Ovary (tissue), 3 donors: ENCODE measurements around the gene CKAP5.

Source experiments
- CTCF ChIP-seq, 3 donors: fragments of 450-650 bp in 2 of 3; fragments of 200-600 bp in 1 of 3; IDR thresholded peaks; one replicate each; pipeline versions ENCODE4 v1.5.1 to v1.8.0; 2016 to 2022; ENCODE audit warnings: antibody characterized with exemption in 3 of 3, mild to moderate bottlenecking in 1 of 3
- EP300 ChIP-seq: sonication (generic); formaldehyde crosslinking; IDR thresholded peaks from one replicate; pipeline ENCODE4 v1.6.1; 2017; ENCODE audit warnings: antibody characterized with exemption
- POLR2A ChIP-seq: fragments of 450-650 bp; IDR thresholded peaks from one replicate; pipeline ENCODE4 v1.6.1; 2017; ENCODE audit warnings: antibody characterized with exemption, mild to moderate bottlenecking, moderate library complexity
- donor health status: DM: no; HTN: no; CAD: no.

DNA sequence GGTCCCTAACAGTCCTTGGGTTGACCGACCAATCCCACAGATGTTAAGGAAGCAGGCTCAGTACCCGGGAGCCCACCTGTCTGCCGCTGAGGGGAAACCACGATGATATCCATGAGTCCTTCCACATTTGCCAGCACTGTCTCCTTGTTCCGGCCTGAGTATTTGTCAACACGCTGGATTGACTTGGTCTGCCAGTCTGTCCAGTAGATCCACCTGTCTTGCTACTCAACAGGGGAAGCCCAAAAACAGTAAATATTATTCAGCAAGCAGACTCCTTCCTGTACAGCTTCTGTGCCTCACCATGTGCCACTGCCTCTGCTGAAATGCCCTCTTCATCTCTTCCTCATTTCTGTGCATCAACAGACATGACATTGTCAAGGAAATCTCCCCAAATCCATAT lies 22.8 kb upstream of the CKAP5 start:
- no peak for TF ChIP-seq CTCF (IDR thresholded peaks at IDR 0.05)
- TF ChIP-seq POLR2A, result no peak
- no peak for TF ChIP-seq EP300
